PC-3 (cell line): ENCODE data around the gene FEM1A. TPM values are rescaled to one million over a fixed set of nuclear protein-coding genes. Genes with fewer than 3 reads are reported as not detected.
A peak's percentile ranks its signal among the peaks of the same experiment; 100 is the strongest.
"Not testable (repeated sequence)": the region's sequence is repeated elsewhere in the genome, so short reads cannot be mapped to it uniquely, and the experiment has no call there.

Experiments used
- ATAC-seq: fragments of 200-7000 bp; cut with Tn5 transposase; 2 replicates; pipeline ENCODE4 v1.9.1; 2020; ENCODE audit warnings: mild to moderate bottlenecking, moderate library complexity
- BruUV-seq: library from RNA; stranded (reverse); fragments of 400-500 nt; replicated peaks from 2 replicates; lab custom pipeline; 2021; lab: Mats Ljungman, UMichigan
- CTCF ChIA-PET: fragments of 300-600 bp; sonication (Branson Sonifier 250); formaldehyde crosslinking; loops from one replicate; lab custom pipeline; 2022; ENCODE audit warnings: antibody characterized with exemption; lab: Charles Lee
- POLR2A ChIA-PET: fragments of 300-600 bp; sonication (Branson Sonifier 250); formaldehyde crosslinking; loops from one replicate; lab custom pipeline; 2022; ENCODE audit warnings: antibody characterized with exemption; ENCODE audit not compliant: unreplicated experiment; lab: Charles Lee
- DNase-seq: peaks from one replicate; pipeline ENCODE4 v3.0.0-alpha.2; 2015
- H2AFZ ChIP-seq: fragments of 300-600 bp; sonication (generic); 2 replicates; pipeline ENCODE4 v1.6.0; 2016; ENCODE audit warnings: antibody characterized with exemption, low read length
- H3F3A ChIP-seq: fragments of 300-600 bp; sonication (generic); one replicate; pipeline ENCODE4 v1.6.0; 2017; ENCODE audit warnings: antibody characterized with exemption, low read length, control low read depth, mild to moderate bottlenecking; ENCODE audit not compliant: unreplicated experiment
- H3K27ac ChIP-seq: fragments of 300-600 bp; sonication (generic); 2 replicates; pipeline ENCODE4 v1.5.1; 2016; ENCODE audit warnings: mild to moderate bottlenecking, low read length
- H3K27me3 ChIP-seq: fragments of 300-600 bp; sonication (generic); 2 replicates; pipeline ENCODE4 v1.6.1; 2016; ENCODE audit warnings: low read length, mixed read lengths
- H3K36me3 ChIP-seq: fragments of 300-600 bp; sonication (generic); 2 replicates; pipeline ENCODE4 v1.6.1; 2016; ENCODE audit warnings: low read depth, mixed run types, low read length, mixed read lengths
- H3K4me1 ChIP-seq: fragments of 300-600 bp; sonication (generic); 2 replicates; pipeline ENCODE4 v1.5.1; 2016; ENCODE audit warnings: low read length; ENCODE audit not compliant: insufficient read depth
- H3K4me2 ChIP-seq: fragments of 300-600 bp; sonication (generic); 2 replicates; pipeline ENCODE4 v1.6.0; 2016; ENCODE audit warnings: low read length
- H3K4me3 ChIP-seq: fragments of 300-600 bp; sonication (generic); 2 replicates; pipeline ENCODE4 v1.5.1; 2016; ENCODE audit warnings: mild to moderate bottlenecking, low read length, mixed read lengths
- H3K79me2 ChIP-seq: fragments of 300-600 bp; sonication (generic); 2 replicates; pipeline ENCODE4 v1.6.1; 2017; ENCODE audit warnings: low read length, mixed read lengths
- H3K9ac ChIP-seq: fragments of 300-600 bp; sonication (generic); 2 replicates; pipeline ENCODE4 v1.6.0; 2016; ENCODE audit warnings: mild to moderate bottlenecking, low read length
- H3K9me2 ChIP-seq: fragments of 300-600 bp; sonication (generic); replicated peaks from 2 replicates; pipeline ENCODE4 v1.6.1; 2016; ENCODE audit warnings: mixed run types, low read length, mixed read lengths
- H3K9me3 ChIP-seq: fragments of 300-600 bp; sonication (generic); 2 replicates; pipeline ENCODE4 v1.6.1; 2016; ENCODE audit warnings: low read length, mixed read lengths
- H4K20me1 ChIP-seq: fragments of 300-600 bp; sonication (generic); 2 replicates; pipeline ENCODE4 v1.6.1; 2016; ENCODE audit warnings: low read length, mixed read lengths
- CTCF ChIP-seq: fragments of 300-600 bp; sonication (generic); conservative IDR thresholded peaks from 2 replicates; pipeline ENCODE4 v1.5.1; 2017; ENCODE audit warnings: antibody characterized with exemption, low read depth, mild to moderate bottlenecking, low read length
- EZH2 ChIP-seq: fragments of 300-600 bp; sonication (generic); IDR thresholded peaks from one replicate; pipeline ENCODE4 v1.6.1; 2017; ENCODE audit warnings: antibody characterized with exemption, mild to moderate bottlenecking, low read length; ENCODE audit not compliant: unreplicated experiment
- EZH2phosphoT487 ChIP-seq: fragments of 300-600 bp; sonication (generic); IDR thresholded peaks from 2 replicates; pipeline ENCODE4 v1.6.1; 2018; ENCODE audit warnings: mild to moderate bottlenecking, antibody characterized with exemption, low read length, borderline replicate concordance
- intact Hi-C: fragments of 100-400 bp; cut with micrococcal nuclease; formaldehyde crosslinking; loops from 2 replicates; pipeline ENCODE4 v1.9.0; 2023
- total RNA-seq: library from RNA; depleted of rRNA; stranded (reverse); fragments of >200 nt; gene quantifications from 2 replicates; pipeline ENCODE4 v1.2.3, GENCODE V29; 2014

FEM1A gene
- total RNA-seq, 1 experiment from 2014 or later = 28.1 TPM

GRCh38 chr19:4776436-4777211 is 14.9 kb upstream of the FEM1A start:
- no peak for TF ChIP-seq EZH2
- TF ChIP-seq EZH2phosphoT487 = no peak
- no peak for TF ChIP-seq CTCF
- Histone ChIP-seq H3K79me2 (no peaks in the 10 kb centered on the region), H4K20me1 (no peaks in the 10 kb centered on the region), H3K4me2 (no peak overlapping the region), H3K4me3 (no peak overlapping the region), H3F3A (no peaks in the 10 kb centered on the region), H3K9me3 (no peaks in the 10 kb centered on the region), H3K9ac (no peak overlapping the region), H3K9me2 (no peaks in the 10 kb centered on the region), H3K27ac (no peak overlapping the region), H2AFZ (no peak overlapping the region), H3K36me3 (no peaks in the 10 kb centered on the region), H3K4me1 (no peaks in the 10 kb centered on the region), H3K27me3 (peaks cover 7% of the 10 kb centered on the region; the same call in 1 of the 2 replicates)
- BruUV-seq = no TSS peak
- DNase-seq = peak; percentile 48
- intact Hi-C loops = no loop called here
- ATAC-seq = no peak
- POLR2A ChIA-PET = no interaction called here
- CTCF ChIA-PET = no interaction called here

GRCh38 chr19:4778124-4778523 is 13.4 kb upstream of the FEM1A start:
- H3K9me3 ChIP-seq, H3K79me2 ChIP-seq, DNase-seq, H3K27ac ChIP-seq, ATAC-seq, intact Hi-C loops, POLR2A ChIA-PET, H3K9ac ChIP-seq, H3K4me3 ChIP-seq, BruUV-seq, H3K4me1 ChIP-seq, H3K36me3 ChIP-seq, H2AFZ ChIP-seq, H3K4me2 ChIP-seq, H4K20me1 ChIP-seq, H3K27me3 ChIP-seq, H3K9me2 ChIP-seq, H3F3A ChIP-seq: not testable (repeated sequence)
- CTCF ChIA-PET = interaction anchor here (1.1 kb wide), 1 partner anchor 13 kb away, joined by 6 read pairs; the partner anchor contains the start of gene FEM1A

DNA sequence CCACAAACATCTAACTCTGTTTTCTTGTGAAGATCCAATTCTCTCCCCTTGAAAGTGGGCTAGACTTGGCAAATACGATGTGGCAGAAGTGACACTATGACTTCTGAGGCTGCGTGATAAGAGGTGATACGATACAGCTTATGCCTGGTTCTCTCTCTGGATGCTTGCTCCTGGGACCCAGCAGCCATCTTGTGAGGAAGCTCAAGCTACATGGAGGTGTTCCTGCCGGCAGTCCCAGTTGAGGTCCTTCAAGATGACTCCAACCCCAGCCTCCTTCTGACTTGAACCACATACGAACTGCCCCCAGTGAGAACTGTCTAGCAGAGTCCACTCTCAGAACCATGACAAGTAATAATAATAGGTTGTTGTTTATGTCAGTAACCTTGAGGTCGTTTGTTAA is 10.7 kb upstream of the FEM1A start:
- Histone ChIP-seq H3K9ac (no peak overlapping the region), H3K4me1 (0 out of 2 replicates have a peak, but pooled peaks cover 7% of the 10 kb centered on the region), H4K20me1 (no peaks in the 10 kb centered on the region), H3K79me2 (no peaks in the 10 kb centered on the region), H3K27ac (no peak overlapping the region), H3F3A (no peaks in the 10 kb centered on the region), H3K36me3 (no peaks in the 10 kb centered on the region), H3K9me3 (no peaks in the 10 kb centered on the region), H3K4me3 (no peak overlapping the region), H3K9me2 (no peaks in the 10 kb centered on the region), H3K4me2 (no peak overlapping the region), H2AFZ (no peak overlapping the region), H3K27me3 (peaks cover 7% of the 10 kb centered on the region; the same call in 1 of the 2 replicates)
- DNase-seq (no peak), ATAC-seq (no peak)
- TF ChIP-seq EZH2 = no peak
- no peak for TF ChIP-seq EZH2phosphoT487
- TF ChIP-seq CTCF = no peak
- ChIA-PET CTCF (no interaction called here), POLR2A (no interaction called here)
- intact Hi-C loops = no loop called here
- BruUV-seq = no TSS peak
